ENCODE data around the gene DUSP28.
"Not testable (repeated sequence)": the region's sequence is repeated elsewhere in the genome, so short reads cannot be mapped to it uniquely, and the experiment has no call there.

The DUSP28 gene, protein sequence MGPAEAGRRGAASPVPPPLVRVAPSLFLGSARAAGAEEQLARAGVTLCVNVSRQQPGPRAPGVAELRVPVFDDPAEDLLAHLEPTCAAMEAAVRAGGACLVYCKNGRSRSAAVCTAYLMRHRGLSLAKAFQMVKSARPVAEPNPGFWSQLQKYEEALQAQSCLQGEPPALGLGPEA

DNA sequence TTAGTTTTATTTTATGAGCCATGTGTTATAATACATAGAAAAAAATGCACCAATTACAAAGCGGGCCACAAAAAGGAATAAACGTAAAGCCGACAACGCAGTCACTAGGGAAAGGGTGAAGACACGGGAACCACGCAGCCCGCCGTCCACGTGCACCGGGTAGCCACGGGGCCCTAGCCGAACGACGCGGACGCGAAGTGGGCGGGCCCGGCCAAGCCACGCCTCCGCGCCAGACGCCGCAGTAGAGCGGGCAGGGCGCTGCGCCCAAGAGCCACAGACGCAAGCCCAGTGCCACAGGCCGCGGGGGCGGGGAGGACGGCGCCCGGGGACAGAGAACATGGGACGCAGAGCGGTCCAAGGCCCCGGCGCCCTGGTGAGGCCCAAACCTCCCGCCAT is at the start of gene DUSP28:
Gene DUSP28, plus strand, starts transcription at position 274 of the 396 bp plus-strand sequence. CDS start 328 bp downstream, outside the sequence.
- peak; percentile 58 for DNase-seq

DNA sequence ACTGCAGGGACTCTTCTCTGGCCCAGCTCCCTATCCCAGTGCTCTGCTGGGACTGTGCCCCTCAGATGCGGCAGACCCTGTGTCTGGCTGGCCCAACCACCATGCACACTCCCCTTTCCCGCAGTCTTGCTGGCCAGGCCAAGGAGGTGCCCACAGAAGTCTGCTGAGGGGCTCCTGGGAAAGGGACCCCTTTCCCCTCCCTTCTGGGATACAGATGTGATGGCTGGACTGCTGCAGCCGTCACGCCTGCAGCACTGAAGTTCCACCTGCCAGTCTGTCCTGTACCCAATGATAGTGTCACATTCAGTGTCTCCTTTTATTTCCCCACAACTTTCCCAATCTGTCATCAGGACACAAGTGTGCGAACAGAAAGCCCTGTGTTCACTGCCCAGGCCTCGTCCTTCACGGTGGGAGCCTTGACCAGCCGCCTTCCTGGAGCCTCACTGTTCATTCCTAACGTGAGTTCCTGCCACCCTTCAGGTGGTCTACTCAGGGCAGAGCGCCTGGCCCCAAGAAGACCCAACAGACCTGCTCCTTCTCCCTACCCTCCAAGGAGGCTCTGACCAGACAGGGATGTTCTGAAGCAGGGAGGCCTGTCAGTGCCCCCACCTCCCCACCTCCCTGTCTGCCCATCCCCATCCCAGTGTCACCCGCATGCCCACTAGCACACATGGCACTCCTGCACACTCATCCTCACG is 49.5 kb upstream of the DUSP28 start:
- no peak for DNase-seq

DNA sequence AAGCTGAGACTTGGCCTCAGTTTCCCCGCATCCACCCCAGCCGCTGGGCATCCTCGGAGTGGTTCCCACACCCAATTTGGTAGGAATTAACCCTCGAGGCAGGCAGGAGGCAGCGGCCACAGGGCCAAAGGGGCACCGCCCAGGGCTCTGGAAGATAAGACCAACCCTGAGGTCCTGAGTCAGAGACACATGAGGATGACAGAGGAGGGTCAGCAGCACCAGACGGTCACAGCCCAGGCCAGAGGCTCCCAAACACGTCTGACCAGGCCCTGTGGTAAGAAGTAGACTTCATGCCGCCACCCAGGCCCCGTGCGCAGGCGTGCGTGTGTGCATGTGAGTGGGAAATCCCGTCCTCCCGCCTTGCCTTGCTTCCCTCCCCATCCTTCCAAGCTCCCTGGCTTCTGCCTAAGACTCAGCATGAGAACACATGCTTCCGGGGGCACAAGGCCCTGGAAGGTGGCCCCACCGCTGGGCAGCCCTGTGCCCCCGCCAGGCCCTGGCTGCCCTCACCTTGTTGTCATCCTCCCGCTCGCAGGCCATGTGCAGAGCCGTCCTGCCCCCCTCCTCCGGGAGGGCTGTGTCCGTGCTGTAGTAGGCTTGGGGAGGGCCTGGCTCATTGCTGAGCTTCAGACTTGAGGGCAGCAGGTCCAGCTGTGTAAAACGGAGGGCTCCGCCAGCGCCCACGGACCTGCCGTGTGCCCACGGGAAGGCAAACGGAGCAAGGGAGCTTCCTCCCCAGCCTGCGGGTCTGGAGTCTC is 48.6 kb upstream of the DUSP28 start:
- DNase-seq: no peak

DNA sequence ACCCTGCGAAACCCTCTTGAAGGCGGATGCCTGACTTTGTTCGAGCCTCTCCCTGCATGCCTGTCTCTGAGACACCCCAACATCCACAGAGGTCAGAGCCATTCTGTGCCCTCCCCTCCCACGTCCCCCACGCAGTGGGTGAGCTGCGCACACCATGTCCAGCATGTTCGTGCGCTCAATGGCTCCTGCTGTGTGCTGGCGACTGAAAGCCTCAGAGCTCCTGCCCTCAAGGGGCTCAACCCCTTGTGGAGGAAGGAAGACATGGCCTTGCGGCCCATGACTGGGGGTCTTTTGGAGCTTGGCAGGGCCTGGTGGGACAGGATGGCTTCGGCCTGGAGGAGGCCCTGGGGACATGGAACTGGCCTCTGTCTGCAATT is 48.1 kb upstream of the DUSP28 start:
- no peak for DNase-seq

DNA sequence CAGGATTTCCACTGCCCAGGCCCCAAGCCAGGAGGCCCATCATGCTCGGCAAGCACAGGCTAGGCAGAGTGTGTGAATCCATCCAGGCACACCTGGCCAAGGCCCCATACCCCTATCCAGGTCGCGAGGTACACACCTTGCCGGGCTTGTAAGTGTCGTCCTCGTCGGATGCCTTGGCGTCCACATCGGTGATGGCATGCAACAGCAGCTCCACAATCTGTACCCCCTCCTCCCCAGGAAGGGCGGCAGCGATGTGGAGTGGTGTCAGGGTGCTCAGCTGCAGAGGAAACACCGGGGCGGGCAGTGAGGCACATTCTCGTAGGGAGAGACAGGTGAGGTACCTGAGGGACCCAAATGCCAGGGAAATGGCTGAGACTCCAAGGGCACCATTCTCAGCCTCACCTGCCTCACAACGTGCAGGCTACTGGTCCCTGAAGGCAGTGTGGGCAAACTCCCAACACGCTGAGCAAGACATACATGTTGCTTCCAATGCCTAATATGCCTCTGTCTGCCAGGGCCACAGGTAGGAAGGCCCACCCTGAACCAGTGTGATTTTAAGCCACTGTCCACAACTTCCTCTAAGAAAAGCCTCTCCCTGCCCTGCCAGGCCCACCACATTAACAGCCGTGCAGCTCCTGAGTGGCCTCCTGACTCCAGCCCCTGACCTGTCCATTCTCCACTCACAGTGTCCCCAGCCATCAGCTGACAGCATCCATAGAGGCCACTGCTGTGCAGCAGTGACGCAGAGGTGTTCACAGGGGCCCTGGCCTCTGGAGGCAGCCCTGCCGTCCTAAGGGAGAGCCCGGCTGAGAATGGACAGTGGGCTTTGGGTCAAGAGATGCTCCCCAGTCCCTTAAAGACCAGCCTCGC is 47.3 kb upstream of the DUSP28 start:
- no peak for DNase-seq

DNA sequence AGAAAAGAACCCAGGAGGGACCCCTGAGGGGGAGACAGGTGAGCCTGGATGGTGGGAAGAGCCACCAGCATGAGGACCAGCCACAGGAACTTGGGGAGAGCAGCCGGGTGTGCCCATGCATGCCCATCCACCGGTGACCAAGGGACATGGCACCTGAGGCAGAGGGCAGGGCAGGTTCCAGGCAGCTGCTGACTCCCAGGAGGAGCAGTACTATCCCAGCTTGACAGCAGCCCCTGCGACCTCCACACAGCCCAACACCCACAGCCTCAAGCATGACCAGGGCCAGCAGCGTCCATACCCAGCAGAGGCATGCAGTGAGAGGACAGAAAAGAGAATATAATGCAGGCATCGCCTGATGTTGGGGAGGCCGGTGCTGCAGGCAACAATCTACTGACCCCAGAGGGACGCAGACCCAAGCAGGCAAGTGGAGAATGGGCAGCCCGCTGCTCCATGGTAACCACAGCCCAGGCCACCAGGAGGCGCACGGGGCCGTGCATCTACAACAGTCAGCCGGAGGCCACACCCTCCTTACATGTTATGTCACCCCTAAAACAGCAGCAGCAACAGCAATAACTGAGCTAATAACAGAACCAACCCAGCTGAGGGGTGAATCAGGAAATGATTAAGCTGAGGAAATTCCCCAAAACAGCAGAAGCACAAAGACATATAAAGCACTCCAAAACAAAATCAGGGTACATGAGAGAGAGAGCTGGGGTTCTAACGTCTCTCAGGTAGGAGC is 46.4 kb upstream of the DUSP28 start:
- DNase-seq: no peak

DNA sequence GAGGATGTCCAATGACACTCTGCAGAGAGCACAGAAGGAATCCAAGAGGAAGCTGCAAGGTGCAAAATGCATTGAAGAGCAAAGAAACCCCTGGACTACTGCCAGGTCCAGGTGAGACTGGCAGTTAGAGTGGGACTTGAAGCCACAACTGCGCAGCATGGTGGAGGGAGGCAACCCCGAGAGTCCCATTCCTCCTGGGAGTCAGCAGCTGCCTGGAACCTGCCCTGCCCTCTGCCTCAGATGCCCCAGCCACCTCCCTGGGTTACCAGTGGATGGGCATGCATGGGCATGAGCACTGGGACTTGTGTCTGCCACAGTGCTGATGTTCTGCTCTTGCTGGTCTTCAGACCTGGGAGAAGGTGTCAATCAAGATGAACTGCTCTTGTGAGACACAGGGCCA is 45.5 kb upstream of the DUSP28 start:
- DNase-seq: no peak

DNA sequence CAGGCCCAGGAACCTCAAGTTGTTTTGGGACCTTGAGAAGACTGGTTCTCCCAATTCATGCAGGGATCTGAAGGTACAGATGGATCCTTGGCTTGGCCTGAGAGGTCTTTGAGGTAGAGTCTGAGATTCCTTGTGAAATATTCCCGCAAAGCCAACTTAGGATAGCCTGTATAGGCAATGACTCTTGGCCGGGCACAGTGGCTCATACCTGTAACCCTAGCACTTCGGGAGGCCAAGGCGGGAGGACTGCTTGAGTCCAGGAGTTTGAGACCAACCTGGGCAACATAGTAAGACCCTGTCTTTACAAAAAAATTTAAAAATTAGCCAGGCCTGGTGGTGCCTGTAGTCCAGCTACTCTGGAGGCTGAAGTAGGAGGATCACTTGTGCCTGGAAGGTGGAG is 42.8 kb upstream of the DUSP28 start:
- no peak for DNase-seq

DNA sequence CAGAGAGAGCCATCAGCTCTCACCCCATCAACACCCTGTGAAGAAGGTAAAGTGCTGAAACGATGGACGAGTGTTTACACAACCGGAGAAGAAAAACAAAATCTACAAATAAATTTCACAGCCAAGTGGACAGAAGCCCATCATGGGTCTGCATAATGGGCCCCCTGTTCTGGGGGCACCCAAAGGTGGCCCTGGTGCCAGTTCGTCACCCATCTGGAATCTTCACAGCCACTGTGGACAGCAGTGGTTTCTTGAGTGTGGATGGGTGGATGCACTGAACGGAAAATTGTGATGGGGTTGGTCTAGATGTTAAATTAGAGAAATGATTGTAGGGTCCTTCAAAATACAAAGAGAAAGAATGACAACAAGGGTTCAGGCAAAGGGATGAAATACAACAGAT is 41.2 kb upstream of the DUSP28 start:
- DNase-seq: no peak

DNA sequence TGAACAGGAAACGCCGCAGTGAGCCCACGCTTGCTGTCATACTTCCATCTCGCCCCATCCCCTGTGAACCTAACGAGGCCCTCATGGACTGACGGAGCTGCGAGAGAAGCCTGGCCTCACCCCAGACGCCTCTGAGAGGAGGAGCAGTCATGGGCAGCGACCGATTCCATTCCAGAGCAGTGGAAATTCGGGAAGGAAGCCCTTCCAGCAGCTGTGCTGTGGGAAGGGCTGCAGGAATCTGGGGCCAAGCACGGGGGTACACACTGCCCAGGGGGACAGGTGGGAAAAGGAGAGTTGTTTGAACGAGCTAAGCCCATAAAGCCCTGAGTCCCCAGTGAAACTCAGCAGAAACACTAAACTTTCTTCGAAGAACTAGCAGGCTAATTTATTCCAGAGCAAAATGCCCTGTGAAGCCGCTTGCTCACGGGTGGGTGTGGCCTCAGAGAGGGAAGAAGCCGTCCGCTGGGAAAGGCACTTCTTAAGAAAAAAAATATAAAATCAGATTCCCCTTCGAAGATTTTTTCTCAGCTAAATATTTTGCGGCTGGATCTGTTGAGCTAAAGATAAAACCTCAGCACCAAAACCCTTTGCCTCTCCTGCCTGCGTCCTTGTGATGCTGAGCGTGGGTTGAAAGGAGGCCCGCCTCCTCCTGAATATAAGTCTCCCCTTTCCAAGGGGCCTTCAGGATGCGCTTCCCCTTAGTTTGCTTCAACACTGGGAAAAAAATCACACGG is 40.6 kb upstream of the DUSP28 start:
- DNase-seq: no peak

DNA sequence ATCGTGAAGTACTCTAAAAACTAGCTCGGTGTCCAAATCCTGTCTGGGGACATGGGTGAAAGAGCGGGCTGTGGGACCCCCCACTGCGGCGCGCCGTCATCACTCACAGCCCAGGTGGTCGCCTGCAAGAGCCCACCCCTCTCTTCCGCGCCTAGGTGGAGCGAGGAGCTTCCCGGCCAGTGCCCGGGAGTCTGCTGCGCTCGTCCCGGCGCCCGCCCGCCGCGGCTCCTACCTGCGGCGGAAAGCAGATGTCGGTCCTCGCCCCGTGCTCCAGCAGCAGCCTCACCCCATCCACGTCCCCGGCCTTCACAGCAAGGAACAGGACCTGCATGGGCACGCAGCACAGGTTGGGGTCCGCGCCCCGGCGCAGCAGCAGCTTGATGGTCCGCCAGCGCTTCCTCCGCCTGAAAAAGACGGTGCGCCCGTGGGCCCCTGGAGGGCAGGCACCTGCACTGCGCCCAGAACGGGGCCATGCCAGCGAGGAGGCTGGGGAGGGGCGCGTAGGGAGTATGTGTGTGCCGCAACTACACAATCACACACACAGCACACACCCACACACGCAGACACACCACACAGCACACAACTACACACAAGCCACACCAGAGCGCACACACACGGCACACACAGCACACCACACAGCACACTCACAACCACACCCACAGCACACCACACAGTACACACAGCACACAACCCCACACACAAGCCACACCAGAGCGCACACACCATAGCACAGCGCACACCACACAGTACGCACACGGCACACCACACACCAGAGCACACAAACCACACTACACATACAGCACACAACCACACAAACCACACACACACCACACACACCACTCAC is 39.8 kb upstream of the DUSP28 start:
- DNase-seq: no peak

DNA sequence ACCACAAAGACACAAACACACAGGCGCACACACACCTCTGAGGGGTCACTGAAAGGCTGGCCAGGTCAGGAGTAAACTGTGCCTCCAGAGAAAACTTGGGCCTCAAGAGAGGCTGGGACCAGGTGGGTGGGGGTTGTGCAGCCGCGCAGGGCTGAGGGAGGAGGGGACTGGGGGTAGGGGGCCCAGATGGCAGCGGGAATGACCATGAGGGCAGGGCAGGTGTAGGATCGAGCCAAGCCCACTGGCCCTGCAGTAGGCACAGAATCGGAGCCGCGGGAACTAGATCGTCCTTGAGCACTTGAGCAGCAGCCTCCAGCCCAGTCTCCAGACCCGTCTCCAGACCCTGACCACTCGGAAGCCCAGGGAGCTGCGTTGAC is 39.2 kb upstream of the DUSP28 start:
- no peak for DNase-seq

DNA sequence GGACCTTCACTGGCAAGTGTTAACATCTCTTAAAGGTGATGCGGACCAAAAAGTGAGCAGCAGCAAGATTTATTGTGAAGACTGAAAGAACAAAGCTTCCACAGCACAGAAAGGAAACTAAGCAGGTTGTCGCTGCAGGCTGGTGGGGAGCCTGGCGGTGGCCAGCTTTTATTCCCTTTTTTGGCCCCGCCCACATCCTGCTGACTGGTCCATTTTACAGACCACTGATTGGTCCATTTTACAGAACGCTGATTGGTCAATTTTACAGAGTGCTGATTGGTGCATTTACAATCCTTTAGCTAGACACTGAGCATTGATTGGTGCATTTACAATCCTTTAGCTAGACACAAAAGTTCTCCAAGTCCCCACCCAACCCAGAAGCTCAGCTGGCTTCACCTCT is 38.3 kb upstream of the DUSP28 start:
- DNase-seq: not testable (repeated sequence)

DNA sequence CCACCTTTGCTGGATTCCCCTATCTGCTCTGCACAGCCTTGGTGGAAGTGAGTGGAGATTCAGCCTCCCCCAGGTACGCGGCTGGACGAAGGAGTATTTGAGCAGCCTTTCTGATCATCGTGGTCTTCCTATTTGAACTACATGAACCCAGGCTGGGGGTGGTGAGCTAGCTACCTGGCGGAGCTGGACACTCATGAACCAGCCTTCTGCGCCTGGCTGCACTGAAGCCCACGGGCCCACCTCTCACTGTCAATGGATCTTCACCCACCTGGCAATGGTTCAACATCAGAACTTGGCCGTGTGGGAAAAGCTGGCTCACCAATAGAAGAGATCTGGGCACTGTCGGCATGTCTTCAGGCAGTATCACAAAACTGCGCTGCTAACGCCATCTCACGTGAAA is 37.8 kb upstream of the DUSP28 start:
- no peak for DNase-seq

DNA sequence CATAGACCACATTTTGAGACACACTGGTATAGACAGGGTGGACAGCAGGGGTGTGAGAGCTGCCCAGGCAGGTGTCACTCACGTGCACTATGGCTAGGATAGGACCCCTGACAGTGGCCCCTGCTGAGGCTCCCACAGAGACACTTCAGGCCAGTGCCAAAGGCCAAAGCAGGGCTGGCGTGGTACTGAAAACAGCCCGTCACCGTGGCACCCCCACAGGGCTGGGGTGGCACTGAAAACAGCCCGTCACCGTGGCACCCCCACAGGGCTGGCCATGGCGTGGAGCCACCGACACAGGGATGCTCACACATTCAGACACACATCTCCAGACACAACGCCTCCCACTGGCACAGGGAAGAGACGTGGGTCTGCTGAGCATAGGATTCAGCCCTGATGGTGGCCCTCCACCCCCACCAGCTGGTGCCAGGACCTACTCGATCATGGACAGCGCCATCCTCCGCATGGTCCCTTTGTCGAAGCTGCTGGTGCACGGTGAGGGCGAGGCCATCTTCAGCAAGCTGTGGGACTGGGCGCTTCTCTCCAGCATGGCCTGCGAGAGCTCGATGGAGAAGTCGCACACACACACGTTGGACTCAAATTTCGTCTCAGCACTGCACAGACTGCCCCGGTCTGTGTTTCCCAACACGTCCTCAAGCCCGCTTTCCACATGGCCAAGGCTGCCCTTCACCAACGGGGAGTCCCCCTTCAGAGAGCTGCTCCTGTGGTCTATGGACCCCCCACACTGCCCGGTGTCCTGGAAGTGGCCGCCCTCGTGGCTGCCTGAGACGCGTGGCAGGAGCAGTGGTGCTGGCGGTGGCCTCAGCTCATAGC is 36.5 kb upstream of the DUSP28 start:
- DNase-seq: no peak

DNA sequence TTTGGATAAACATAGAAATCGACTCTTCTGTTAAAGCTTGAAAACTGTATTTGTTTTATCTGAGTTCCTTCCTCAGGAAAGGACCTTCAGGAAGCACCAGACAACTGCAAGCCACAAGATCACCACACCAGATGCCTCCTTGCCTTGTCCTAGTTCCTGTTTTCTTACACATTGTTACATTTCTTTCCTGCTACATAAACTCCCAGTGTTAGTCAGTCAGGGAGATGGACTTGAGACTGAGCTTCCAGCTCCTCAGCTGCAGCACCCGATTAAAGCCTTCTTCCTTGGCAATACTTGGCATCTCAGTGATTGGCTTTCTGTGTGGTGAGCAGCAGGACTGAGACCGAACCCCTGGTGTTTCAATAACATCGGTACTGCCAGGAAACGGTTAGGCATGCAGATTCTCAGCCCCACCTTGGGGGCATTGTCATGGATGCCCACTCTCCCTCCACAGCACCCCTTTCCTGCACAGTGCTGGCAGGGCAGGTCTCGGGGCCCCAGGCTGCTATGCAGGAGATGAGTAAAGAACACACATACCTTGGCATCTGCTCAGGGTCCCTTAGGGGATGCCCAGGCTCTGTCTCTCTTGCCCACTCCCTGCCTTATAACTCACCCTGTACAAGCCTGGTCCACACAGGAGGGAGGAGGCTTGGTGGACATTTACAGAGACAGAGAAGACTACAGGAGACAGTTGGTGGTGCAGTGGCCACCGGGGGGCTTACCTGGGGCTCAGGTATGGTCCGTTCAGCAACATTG is 35.0 kb upstream of the DUSP28 start:
- DNase-seq: no peak

DNA sequence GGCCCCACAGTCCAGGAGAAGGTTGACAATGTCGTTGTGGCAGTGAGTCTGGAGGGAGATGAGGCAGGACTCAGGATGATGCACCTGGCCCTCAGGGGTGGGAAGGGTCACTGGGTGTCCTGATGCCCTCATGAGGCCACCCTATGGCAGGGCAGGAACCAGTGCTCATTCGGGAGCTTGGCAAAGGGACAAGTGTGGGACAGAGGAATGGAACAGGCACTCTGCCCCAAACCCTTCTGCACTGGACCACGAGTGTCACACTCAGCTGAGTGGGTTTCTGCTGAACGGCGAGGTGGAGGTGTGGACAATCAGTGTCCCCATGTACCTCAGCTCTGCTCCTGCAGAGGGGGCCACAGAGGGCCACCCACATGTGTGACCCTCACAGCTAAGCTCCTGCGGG is 34.4 kb upstream of the DUSP28 start:
- no peak for DNase-seq

DNA sequence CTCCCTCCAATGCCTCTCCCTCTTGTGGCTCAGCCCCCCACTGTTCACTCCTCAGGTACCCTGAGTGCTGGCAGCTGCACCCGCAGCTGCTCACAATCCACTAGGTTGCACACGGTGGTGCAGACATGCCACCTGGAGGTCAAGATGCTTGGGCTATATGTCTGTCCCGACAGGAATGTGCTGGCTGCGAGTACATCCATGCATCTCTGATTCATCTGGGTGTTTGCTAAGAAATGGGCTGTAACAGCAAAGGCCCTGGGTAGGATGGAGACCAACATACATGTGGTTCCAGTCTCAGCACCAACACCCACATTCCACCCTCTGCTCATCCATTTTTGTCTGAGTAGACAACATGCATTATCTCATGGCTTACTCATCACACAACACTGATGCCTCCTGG is 33.6 kb upstream of the DUSP28 start:
- DNase-seq: no peak

DNA sequence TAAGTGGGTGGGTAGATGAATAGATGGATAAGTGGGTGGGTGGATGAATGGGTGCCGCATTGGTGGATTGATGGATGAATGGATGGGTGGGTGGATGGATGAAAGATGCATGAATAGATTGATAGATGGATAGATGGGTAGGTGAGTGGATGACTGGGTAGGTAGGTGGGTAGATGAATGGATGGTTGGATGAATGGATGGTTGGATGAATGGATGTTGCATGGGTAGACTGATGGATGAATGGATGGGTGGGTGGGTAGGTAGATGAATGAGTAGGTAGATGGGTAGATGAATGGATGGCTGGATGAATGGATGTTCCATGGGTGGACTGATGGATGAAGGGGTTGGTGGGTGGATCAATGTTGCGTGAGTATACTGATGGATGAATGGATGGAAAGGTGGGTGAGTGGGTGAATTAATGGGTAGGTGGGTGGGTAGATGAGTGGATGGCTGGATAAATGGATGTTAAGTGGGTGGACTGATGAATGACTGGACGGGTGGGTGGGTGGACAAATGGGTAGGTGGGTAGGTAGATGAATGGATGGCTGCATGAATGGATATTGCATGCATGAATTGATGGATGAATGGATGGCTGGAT is 32.9 kb upstream of the DUSP28 start:
- no peak for DNase-seq
